SK-N-SH treated with all-trans-retinoic acid at 6 μM for 48 hours (cell line): ENCODE measurements around the gene GRIA4.

ENCODE experiments used
- ARNTL ChIP-seq: fragments of 450-650 bp; formaldehyde crosslinking; IDR thresholded peaks from 2 replicates; pipeline ENCODE4 v1.5.0; 2020; ENCODE audit warnings: low read depth, mild to moderate bottlenecking, moderate library complexity, borderline replicate concordance
- BACH2 ChIP-seq: fragments of 250-450 bp; sonication (Bioruptor Pico); IDR thresholded peaks from 2 replicates; pipeline ENCODE4 v1.9.0; 2021; ENCODE audit warnings: mild to moderate bottlenecking, borderline replicate concordance
- CREB5 ChIP-seq: fragments of 250-450 bp; sonication (Bioruptor Pico); IDR thresholded peaks from 2 replicates; pipeline ENCODE4 v1.5.1; 2020; ENCODE audit warnings: low read depth, mild to moderate bottlenecking, moderate library complexity
- ISL1 ChIP-seq: fragments of 250-450 bp; sonication (Bioruptor Pico); IDR thresholded peaks from 2 replicates; pipeline ENCODE4 v2.1.2; 2022; ENCODE audit warnings: mild to moderate bottlenecking, moderate library complexity
- PATZ1 ChIP-seq: fragments of 250-450 bp; sonication (Bioruptor Pico); IDR thresholded peaks from 2 replicates; pipeline ENCODE4 v1.8.0; 2020; ENCODE audit warnings: mild to moderate bottlenecking, moderate library complexity, borderline replicate concordance
- PPARA ChIP-seq: fragments of 250-450 bp; sonication (Bioruptor Pico); IDR thresholded peaks from 2 replicates; pipeline ENCODE4 v1.5.0; 2020; ENCODE audit warnings: mild to moderate bottlenecking, borderline replicate concordance
- SNAI2 ChIP-seq: fragments of 250-450 bp; sonication (Bioruptor Pico); IDR thresholded peaks from 2 replicates; pipeline ENCODE4 v1.5.0; 2020; ENCODE audit warnings: mild to moderate bottlenecking, moderate library complexity
- ZFP3 ChIP-seq: fragments of 250-450 bp; sonication (Bioruptor Pico); IDR thresholded peaks from 2 replicates; pipeline ENCODE4 v1.5.0; 2020; ENCODE audit warnings: mild to moderate bottlenecking, moderate library complexity
- ZNF565 ChIP-seq: fragments of 450-650 bp; formaldehyde crosslinking; conservative IDR thresholded peaks from 2 replicates; pipeline ENCODE4 v1.5.0; 2020; ENCODE audit warnings: low read depth, mild to moderate bottlenecking, moderate library complexity
- ZNF8 ChIP-seq: fragments of 450-650 bp; formaldehyde crosslinking; IDR thresholded peaks from 2 replicates; pipeline ENCODE4 v1.5.0; 2020; ENCODE audit warnings: mild to moderate bottlenecking, moderate library complexity
- TF ChIP-seq, protein P1 (sequence below): fragments of 250-450 bp; sonication (Bioruptor Pico); IDR thresholded peaks from 2 replicates; pipeline ENCODE4 v1.8.0; 2021; ENCODE audit warnings: low read depth, mild to moderate bottlenecking, moderate library complexity, borderline replicate concordance
- TF ChIP-seq, protein P2 (sequence below): fragments of 250-450 bp; sonication (Bioruptor Pico); IDR thresholded peaks from 2 replicates; pipeline ENCODE4 v1.5.1; 2021; ENCODE audit warnings: mild to moderate bottlenecking, moderate library complexity

DNA sequence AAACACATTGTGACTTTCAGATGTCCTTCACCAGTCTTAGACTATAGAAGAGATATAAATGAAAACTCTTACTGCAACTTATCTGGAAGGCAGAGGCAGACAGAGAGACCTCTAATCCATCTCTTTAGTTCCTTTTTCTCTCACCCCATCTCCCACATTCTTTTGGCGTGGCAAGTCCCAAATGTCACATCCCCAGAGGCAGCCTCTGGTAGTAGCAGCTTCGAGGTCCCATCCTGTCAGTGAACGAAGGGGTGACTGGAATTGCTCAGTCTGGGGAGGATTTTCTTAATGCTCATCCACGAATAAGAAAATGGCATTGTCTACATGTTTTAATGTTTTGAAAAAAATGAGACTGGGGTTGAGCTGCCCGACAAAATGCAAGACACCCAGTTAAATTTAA, 201.4 kb downstream of the GRIA4 start:
- TF ChIP-seq BACH2 (CRISPR knock-in tag), result no peak
- TF ChIP-seq CREB5, result no peak
- no peak for TF ChIP-seq ZFP3
- TF ChIP-seq, protein P1, sequence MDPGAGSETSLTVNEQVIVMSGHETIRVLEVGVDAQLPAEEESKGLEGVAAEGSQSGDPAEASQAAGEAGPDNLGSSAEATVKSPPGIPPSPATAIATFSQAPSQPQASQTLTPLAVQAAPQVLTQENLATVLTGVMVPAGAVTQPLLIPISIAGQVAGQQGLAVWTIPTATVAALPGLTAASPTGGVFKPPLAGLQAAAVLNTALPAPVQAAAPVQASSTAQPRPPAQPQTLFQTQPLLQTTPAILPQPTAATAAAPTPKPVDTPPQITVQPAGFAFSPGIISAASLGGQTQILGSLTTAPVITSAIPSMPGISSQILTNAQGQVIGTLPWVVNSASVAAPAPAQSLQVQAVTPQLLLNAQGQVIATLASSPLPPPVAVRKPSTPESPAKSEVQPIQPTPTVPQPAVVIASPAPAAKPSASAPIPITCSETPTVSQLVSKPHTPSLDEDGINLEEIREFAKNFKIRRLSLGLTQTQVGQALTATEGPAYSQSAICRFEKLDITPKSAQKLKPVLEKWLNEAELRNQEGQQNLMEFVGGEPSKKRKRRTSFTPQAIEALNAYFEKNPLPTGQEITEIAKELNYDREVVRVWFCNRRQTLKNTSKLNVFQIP (CRISPR knock-in tag), result no peak
- TF ChIP-seq ISL1 (CRISPR knock-in tag), result no peak
- TF ChIP-seq PATZ1 (CRISPR knock-in tag), result no peak
- TF ChIP-seq ZNF565 (CRISPR knock-in tag), result no peak
- TF ChIP-seq, protein P2, sequence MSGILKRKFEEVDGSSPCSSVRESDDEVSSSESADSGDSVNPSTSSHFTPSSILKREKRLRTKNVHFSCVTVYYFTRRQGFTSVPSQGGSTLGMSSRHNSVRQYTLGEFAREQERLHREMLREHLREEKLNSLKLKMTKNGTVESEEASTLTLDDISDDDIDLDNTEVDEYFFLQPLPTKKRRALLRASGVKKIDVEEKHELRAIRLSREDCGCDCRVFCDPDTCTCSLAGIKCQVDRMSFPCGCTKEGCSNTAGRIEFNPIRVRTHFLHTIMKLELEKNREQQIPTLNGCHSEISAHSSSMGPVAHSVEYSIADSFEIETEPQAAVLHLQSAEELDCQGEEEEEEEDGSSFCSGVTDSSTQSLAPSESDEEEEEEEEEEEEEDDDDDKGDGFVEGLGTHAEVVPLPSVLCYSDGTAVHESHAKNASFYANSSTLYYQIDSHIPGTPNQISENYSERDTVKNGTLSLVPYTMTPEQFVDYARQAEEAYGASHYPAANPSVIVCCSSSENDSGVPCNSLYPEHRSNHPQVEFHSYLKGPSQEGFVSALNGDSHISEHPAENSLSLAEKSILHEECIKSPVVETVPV, result no peak
- no peak for TF ChIP-seq SNAI2 (CRISPR knock-in tag)
- TF ChIP-seq ZNF8 (CRISPR knock-in tag), result no peak
- TF ChIP-seq ARNTL (CRISPR knock-in tag), result no peak
- no peak for TF ChIP-seq PPARA (CRISPR knock-in tag)
